ENCODE data around the gene CCDC28B. TPM values are rescaled to one million over a fixed set of nuclear protein-coding genes. Genes with fewer than 3 reads are reported as not detected.

The CCDC28B gene
- total RNA-seq, 4 donors from 2014 or later = 2.7 to 12.0 (median 6.2) TPM

DNA sequence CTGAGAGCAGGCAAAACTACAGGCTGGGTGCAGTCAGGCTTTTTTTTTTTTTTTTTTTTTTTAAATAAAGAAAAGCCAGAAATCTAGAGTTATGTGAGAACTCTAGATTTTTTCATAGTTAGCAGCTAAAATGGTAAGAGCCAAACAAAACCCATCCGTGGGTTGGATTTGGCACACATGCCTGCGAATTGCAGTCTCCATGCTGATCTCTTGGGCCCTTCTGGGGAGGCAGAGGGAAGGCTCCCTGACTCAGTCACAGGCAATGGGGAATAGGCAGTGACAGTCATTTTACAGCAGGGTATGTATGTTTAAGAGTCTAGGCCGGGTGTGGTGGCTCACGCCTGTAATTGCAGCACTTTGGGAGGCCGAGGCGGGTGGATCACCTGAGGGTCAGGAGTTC is 18.3 kb upstream of the CCDC28B start:
- H3K4me3 ChIP-seq = no peak overlapping the region
- peaks cover 0 to 54% (median 4%) of the 10 kb centered on the region in 3 donors for H3K36me3 ChIP-seq

DNA sequence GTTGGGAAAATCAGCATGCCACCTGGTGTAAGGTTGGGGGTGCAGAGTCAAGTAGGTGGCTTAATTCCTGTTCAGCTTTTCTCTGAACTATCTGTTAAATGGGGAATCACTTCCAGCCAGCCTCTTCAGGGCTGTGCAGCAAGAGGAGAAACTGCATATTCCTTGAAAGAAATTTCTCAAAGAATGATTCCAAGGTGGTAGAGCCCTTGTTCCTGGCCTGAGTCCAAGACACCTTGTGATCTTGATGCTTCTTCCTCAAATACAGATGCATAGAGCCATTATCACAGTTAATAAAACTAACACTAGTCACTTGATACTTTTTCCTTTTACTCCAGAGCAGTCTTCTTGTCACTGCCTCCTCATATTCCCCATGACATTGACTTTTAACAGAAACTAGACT is 15.7 kb upstream of the CCDC28B start:
- no peak for DNase-seq (ENCODE audit: low spot score in 2 of 2)
- peak overlapping the region in 1 of 4 donors; percentile 5 for H3K27ac ChIP-seq
- peaks cover 2 to 57% (median 23%) of the 10 kb centered on the region in 4 donors for H3K4me1 ChIP-seq
- no peak overlapping the region for H3K4me3 ChIP-seq
- TF ChIP-seq EP300 (IDR thresholded peaks at IDR 0.05) = no peak
- TF ChIP-seq, protein P1, sequence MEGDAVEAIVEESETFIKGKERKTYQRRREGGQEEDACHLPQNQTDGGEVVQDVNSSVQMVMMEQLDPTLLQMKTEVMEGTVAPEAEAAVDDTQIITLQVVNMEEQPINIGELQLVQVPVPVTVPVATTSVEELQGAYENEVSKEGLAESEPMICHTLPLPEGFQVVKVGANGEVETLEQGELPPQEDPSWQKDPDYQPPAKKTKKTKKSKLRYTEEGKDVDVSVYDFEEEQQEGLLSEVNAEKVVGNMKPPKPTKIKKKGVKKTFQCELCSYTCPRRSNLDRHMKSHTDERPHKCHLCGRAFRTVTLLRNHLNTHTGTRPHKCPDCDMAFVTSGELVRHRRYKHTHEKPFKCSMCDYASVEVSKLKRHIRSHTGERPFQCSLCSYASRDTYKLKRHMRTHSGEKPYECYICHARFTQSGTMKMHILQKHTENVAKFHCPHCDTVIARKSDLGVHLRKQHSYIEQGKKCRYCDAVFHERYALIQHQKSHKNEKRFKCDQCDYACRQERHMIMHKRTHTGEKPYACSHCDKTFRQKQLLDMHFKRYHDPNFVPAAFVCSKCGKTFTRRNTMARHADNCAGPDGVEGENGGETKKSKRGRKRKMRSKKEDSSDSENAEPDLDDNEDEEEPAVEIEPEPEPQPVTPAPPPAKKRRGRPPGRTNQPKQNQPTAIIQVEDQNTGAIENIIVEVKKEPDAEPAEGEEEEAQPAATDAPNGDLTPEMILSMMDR (IDR thresholded peaks at IDR 0.05) = no peak
- TF ChIP-seq POLR2A (IDR thresholded peaks at IDR 0.05) = no peak
- no peaks in the 10 kb centered on the region for H3K9me3 ChIP-seq
- H3K27me3 ChIP-seq = no peaks in the 10 kb centered on the region
- peaks cover 7 to 80% (median 16%) of the 10 kb centered on the region in 3 donors for H3K36me3 ChIP-seq

More for the DNA sequence above, 18.3 kb upstream of the CCDC28B start:
- Histone ChIP-seq H3K9me3 (no peaks in the 10 kb centered on the region), H3K4me1 (peaks cover 2 to 64% (median 28%) of the 10 kb centered on the region in 4 donors), H3K27me3 (no peaks in the 10 kb centered on the region), H3K27ac (peak overlapping the region in 1 of 4 donors; percentile 96)
- WGBS, 2 donors = 71 to 75% methylated on average over 6 of the region's 6 CpGs
- TF ChIP-seq, protein P1 (IDR thresholded peaks at IDR 0.05) = no peak
- TF ChIP-seq EP300 (IDR thresholded peaks at IDR 0.05) (no peak), POLR2A (IDR thresholded peaks at IDR 0.05) (no peak)
- no peak for DNase-seq (ENCODE audit: low spot score in 2 of 2)

- WGBS, 2 donors = 87 to 100% methylated on average over 2 of the region's 2 CpGs
- Histone ChIP-seq H3K4me3 (no peak overlapping the region), H3K27ac (no peak overlapping the region), H3K27me3 (no peaks in the 10 kb centered on the region), H3K36me3 (peaks cover 16 to 93% (median 27%) of the 10 kb centered on the region in 3 donors), H3K9me3 (no peaks in the 10 kb centered on the region), H3K4me1 (peaks cover 0 to 50% (median 15%) of the 10 kb centered on the region in 4 donors)
- DNase-seq (ENCODE audit: low spot score in 2 of 2) = no peak
- no peak for TF ChIP-seq EP300 (IDR thresholded peaks at IDR 0.05)
- TF ChIP-seq POLR2A (IDR thresholded peaks at IDR 0.05) = no peak
- TF ChIP-seq, protein P1 (IDR thresholded peaks at IDR 0.05) = no peak
Measured at GRCh38 chr1:32186077-32186476, 14.3 kb upstream of the CCDC28B start.

- WGBS, 2 donors = 88 to 91% methylated on average over 2 of the region's 2 CpGs
- no peak overlapping the region for H3K27ac ChIP-seq
- H3K36me3 ChIP-seq = peaks cover 16 to 93% (median 24%) of the 10 kb centered on the region in 3 donors
- DNase-seq (ENCODE audit: low spot score in 2 of 2) = no peak
- H3K4me1 ChIP-seq = peaks cover 0 to 46% (median 11%) of the 10 kb centered on the region in 4 donors
- no peaks in the 10 kb centered on the region for H3K9me3 ChIP-seq
- no peaks in the 10 kb centered on the region for H3K27me3 ChIP-seq
- H3K4me3 ChIP-seq = no peak overlapping the region
- TF ChIP-seq, protein P1 (IDR thresholded peaks at IDR 0.05) = no peak
- TF ChIP-seq POLR2A (IDR thresholded peaks at IDR 0.05) (no peak), EP300 (IDR thresholded peaks at IDR 0.05) (no peak)
Measured at GRCh38 chr1:32186491-32186890, 13.9 kb upstream of the CCDC28B start.

DNA sequence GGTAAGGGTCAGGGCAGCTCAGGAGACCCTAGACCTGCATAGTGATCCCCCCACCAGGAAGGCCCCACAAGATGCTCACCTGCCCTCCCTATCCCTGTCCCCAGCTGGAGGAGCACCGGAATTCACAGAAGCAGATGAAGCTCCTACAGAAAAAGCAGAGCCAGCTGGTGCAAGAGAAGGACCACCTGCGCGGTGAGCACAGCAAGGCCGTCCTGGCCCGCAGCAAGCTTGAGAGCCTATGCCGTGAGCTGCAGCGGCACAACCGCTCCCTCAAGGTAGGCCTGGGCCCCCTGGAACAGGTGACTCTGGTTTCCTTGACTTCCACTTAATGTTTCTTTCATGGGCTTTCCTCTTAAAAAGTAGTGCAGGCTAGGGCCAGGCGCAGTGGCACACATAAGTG is 12.5 kb upstream of the CCDC28B start:
- Histone ChIP-seq H3K27me3 (no peaks in the 10 kb centered on the region), H3K4me1 (peaks cover 0 to 32% (median 2%) of the 10 kb centered on the region in 4 donors), H3K4me3 (no peak overlapping the region), H3K9me3 (no peaks in the 10 kb centered on the region), H3K36me3 (peaks cover 23 to 95% (median 24%) of the 10 kb centered on the region in 3 donors), H3K27ac (no peak overlapping the region)
- WGBS, 2 donors = 98 to 99% methylated on average over 9 of the region's 9 CpGs
- TF ChIP-seq, protein P1 (IDR thresholded peaks at IDR 0.05) = no peak
- TF ChIP-seq EP300 (IDR thresholded peaks at IDR 0.05) = no peak
- TF ChIP-seq POLR2A (IDR thresholded peaks at IDR 0.05) = no peak
- no peak for DNase-seq (ENCODE audit: low spot score in 2 of 2)

Data from tibial nerve (tissue), 4 donors.